Neural progenitor cell (in vitro differentiated cells): Measurements from ENCODE around the gene RNASE12. TPM values are rescaled to one million over a fixed set of nuclear protein-coding genes. Genes with fewer than 3 reads are reported as not detected.

Experiments
- DNase-seq: peaks from one replicate; pipeline ENCODE4 v3.0.0-alpha.2; 2016; ENCODE audit warnings: low spot score
- H2AFZ ChIP-seq: fragments of 200-600 bp; sonication (generic); replicated peaks from 2 replicates; pipeline ENCODE4 v1.6.1; 2016; ENCODE audit warnings: antibody characterized with exemption
- H3F3A ChIP-seq: fragments of 200-600 bp; sonication (generic); 2 replicates; pipeline ENCODE4 v1.6.1; 2016; ENCODE audit warnings: antibody characterized with exemption, low read depth
- H3K27ac ChIP-seq: fragments of 200-600 bp; sonication (generic); 2 replicates; pipeline ENCODE4 v1.5.1; 2016; ENCODE audit warnings: mild to moderate bottlenecking
- H3K27me3 ChIP-seq: fragments of 200-600 bp; sonication (generic); 2 replicates; pipeline ENCODE4 v1.6.1; 2016; ENCODE audit warnings: mild to moderate bottlenecking, moderate library complexity
- H3K36me3 ChIP-seq: fragments of 200-600 bp; sonication (generic); 2 replicates; pipeline ENCODE4 v1.5.1; 2016
- H3K4me1 ChIP-seq: fragments of 200-600 bp; sonication (generic); 2 replicates; pipeline ENCODE4 v1.6.1; 2016; ENCODE audit warnings: mixed run types
- H3K4me2 ChIP-seq: fragments of 200-600 bp; sonication (generic); 2 replicates; pipeline ENCODE4 v1.6.1; 2016
- H3K4me3 ChIP-seq: fragments of 200-600 bp; sonication (generic); 2 replicates; pipeline ENCODE4 v1.5.1; 2016
- H3K79me2 ChIP-seq: fragments of 200-600 bp; sonication (generic); 2 replicates; pipeline ENCODE4 v1.6.1; 2016; ENCODE audit warnings: low read depth
- H3K9ac ChIP-seq: fragments of 200-600 bp; sonication (generic); 2 replicates; pipeline ENCODE4 v1.6.1; 2016
- H3K9me3 ChIP-seq: fragments of 200-600 bp; sonication (generic); 2 replicates; pipeline ENCODE4 v1.5.1; 2016; ENCODE audit warnings: low read depth
- H4K20me1 ChIP-seq: fragments of 200-600 bp; sonication (generic); 2 replicates; pipeline ENCODE4 v1.6.1; 2016; ENCODE audit warnings: low read depth
- H3K27ac Mint-ChIP-seq: 3 replicates; pipeline ENCODE4 v1.8.0; 2021; ENCODE audit warnings: mixed read lengths
- H3K27me3 Mint-ChIP-seq: 2 replicates; pipeline ENCODE4 v1.8.0; 2022; ENCODE audit warnings: low read depth, mild to moderate bottlenecking, inconsistent platforms, moderate library complexity, mixed read lengths; ENCODE audit not compliant: insufficient read depth
- H3K36me3 Mint-ChIP-seq: 3 replicates; pipeline ENCODE4 v1.8.0; 2021; ENCODE audit warnings: mixed read lengths
- H3K4me1 Mint-ChIP-seq: 3 replicates; pipeline ENCODE4 v1.8.0; 2021; ENCODE audit warnings: mixed read lengths
- H3K4me3 Mint-ChIP-seq: 3 replicates; pipeline ENCODE4 v1.8.0; 2021; ENCODE audit warnings: mild to moderate bottlenecking, moderate library complexity, mixed read lengths
- H3K9me3 Mint-ChIP-seq: 3 replicates; pipeline ENCODE4 v1.8.0; 2020; ENCODE audit warnings: mixed read lengths
- CTCF ChIP-seq: fragments of 200-600 bp; sonication (generic); IDR thresholded peaks from 2 replicates; pipeline ENCODE4 v1.5.1; 2017; ENCODE audit warnings: antibody characterized with exemption, mild to moderate bottlenecking
- EZH2 ChIP-seq: fragments of 200-600 bp; sonication (generic); IDR thresholded peaks from 2 replicates; pipeline ENCODE4 v1.6.1; 2017; ENCODE audit warnings: antibody characterized with exemption, mild to moderate bottlenecking, moderate library complexity
- EZH2phosphoT487 ChIP-seq: fragments of 200-600 bp; sonication (generic); IDR thresholded peaks from 2 replicates; pipeline ENCODE4 v1.6.1; 2017; ENCODE audit warnings: antibody characterized with exemption
- total RNA-seq: library from RNA; depleted of rRNA; stranded (reverse); fragments of >200 nt; gene quantifications from 2 replicates; pipeline ENCODE4 v1.2.3, GENCODE V29; 2015; ENCODE audit warnings: low replicate concordance

RNASE12 gene
- total RNA-seq, 1 donor from 2014 or later = not detected

GRCh38 chr14:20551606-20552005, 39.6 kb downstream of the RNASE12 start:
- H3K4me3 Mint-ChIP-seq = no peak overlapping the region
- no peak overlapping the region for H3K27ac ChIP-seq
- no peak overlapping the region for H2AFZ ChIP-seq
- no peaks in the 10 kb centered on the region for H4K20me1 ChIP-seq
- H3K79me2 ChIP-seq = no peaks in the 10 kb centered on the region
- TF ChIP-seq EZH2phosphoT487 (no peak), CTCF (no peak), EZH2 (no peak)
- H3F3A ChIP-seq = no peaks in the 10 kb centered on the region
- no peak for DNase-seq
- H3K27me3 Mint-ChIP-seq = peaks cover 2% of the 10 kb centered on the region
- H3K36me3 Mint-ChIP-seq = no peaks in the 10 kb centered on the region
- H3K27me3 ChIP-seq = no peaks in the 10 kb centered on the region
- no peak overlapping the region for H3K27ac Mint-ChIP-seq
- H3K4me3 ChIP-seq = no peak overlapping the region
- H3K9ac ChIP-seq = no peak overlapping the region
- H3K9me3 Mint-ChIP-seq = no peaks in the 10 kb centered on the region
- H3K4me1 ChIP-seq = no peaks in the 10 kb centered on the region
- no peaks in the 10 kb centered on the region for H3K36me3 ChIP-seq
- no peaks in the 10 kb centered on the region for H3K9me3 ChIP-seq
- no peak overlapping the region for H3K4me2 ChIP-seq
- H3K4me1 Mint-ChIP-seq = no peaks in the 10 kb centered on the region

DNA sequence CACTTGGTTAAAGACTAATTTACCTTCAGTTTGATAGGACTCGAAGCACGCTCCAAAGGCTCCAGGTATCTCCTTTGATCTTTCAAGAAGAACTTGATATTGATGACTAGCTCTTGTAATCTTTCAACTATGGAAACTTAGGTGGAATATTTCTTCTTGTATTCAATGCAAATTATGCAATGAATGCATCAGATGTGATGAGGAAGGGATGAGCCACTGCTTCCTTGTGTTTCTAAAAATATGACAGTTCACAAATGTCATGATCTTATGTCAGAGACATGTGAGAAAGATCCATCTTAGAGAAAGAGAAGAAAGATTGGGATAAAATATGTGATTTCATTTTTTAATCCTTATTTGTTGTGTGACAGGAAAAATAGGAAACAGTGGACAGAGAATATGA, 40.2 kb downstream of the RNASE12 start:
- no peaks in the 10 kb centered on the region for H3K79me2 ChIP-seq
- H3F3A ChIP-seq = no peaks in the 10 kb centered on the region
- H3K9me3 ChIP-seq = no peaks in the 10 kb centered on the region
- no peak overlapping the region for H3K4me2 ChIP-seq
- H3K27me3 ChIP-seq = no peaks in the 10 kb centered on the region
- H3K27ac ChIP-seq = no peak overlapping the region
- H4K20me1 ChIP-seq = no peaks in the 10 kb centered on the region
- Mint-ChIP-seq H3K36me3 (no peaks in the 10 kb centered on the region), H3K4me1 (no peaks in the 10 kb centered on the region), H3K9me3 (no peaks in the 10 kb centered on the region), H3K27ac (no peak overlapping the region), H3K27me3 (peaks cover 2% of the 10 kb centered on the region), H3K4me3 (no peak overlapping the region)
- H3K9ac ChIP-seq = no peak overlapping the region
- no peak overlapping the region for H3K4me3 ChIP-seq
- DNase-seq = no peak
- no peaks in the 10 kb centered on the region for H3K4me1 ChIP-seq
- no peak overlapping the region for H2AFZ ChIP-seq
- H3K36me3 ChIP-seq = no peaks in the 10 kb centered on the region
- no peak for TF ChIP-seq EZH2phosphoT487
- no peak for TF ChIP-seq EZH2
- TF ChIP-seq CTCF = no peak

DNA sequence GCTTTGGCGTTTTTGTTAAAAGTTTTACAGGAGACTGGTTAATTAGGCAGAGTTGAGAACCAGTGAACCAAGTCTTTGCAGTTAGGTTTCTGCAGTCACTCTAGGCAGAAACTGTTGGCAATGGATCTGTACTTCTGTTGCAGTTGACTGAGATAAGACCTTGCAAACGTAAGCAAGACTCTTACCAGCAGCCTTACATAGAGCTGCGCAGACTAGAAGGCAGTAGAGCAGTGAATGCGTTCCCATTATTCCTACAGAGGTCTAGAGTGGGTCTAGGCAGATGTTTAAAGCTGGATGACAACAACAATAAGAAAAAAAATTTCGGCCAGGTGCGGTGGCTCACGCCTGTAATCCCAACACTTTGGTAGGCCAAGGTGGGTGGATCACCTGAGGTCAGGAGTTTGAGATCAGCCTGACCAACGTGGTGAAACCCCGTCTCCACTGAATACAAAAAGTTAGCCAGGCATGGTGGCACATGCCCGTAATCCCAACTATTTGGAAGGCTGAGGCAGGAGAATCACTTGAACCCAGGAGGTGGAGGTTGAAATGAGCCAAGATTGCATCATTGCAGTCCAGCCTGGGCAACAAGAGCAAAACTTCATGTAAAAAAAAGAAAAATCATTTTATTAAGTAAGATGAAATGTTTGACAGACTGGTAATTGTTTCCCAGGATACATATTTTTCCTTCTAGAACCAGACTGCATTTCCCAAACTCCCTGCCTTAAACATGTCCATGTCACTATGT, 42.6 kb downstream of the RNASE12 start:
- no peak overlapping the region for H3K27ac ChIP-seq
- no peaks in the 10 kb centered on the region for H3K4me1 ChIP-seq
- no peak for TF ChIP-seq EZH2phosphoT487
- H3K4me3 ChIP-seq = no peak overlapping the region
- H3F3A ChIP-seq = no peaks in the 10 kb centered on the region
- H3K79me2 ChIP-seq = no peaks in the 10 kb centered on the region
- no peak overlapping the region for H3K9ac ChIP-seq
- DNase-seq = no peak
- peaks cover 2% of the 10 kb centered on the region for H3K27me3 Mint-ChIP-seq
- H3K9me3 Mint-ChIP-seq = no peaks in the 10 kb centered on the region
- H3K4me3 Mint-ChIP-seq = no peak overlapping the region
- no peak overlapping the region for H2AFZ ChIP-seq
- H3K36me3 ChIP-seq = no peaks in the 10 kb centered on the region
- H3K4me2 ChIP-seq = no peak overlapping the region
- no peaks in the 10 kb centered on the region for H3K27me3 ChIP-seq
- no peaks in the 10 kb centered on the region for H3K36me3 Mint-ChIP-seq
- no peak overlapping the region for H3K27ac Mint-ChIP-seq
- no peaks in the 10 kb centered on the region for H4K20me1 ChIP-seq
- no peaks in the 10 kb centered on the region for H3K9me3 ChIP-seq
- no peaks in the 10 kb centered on the region for H3K4me1 Mint-ChIP-seq

DNA sequence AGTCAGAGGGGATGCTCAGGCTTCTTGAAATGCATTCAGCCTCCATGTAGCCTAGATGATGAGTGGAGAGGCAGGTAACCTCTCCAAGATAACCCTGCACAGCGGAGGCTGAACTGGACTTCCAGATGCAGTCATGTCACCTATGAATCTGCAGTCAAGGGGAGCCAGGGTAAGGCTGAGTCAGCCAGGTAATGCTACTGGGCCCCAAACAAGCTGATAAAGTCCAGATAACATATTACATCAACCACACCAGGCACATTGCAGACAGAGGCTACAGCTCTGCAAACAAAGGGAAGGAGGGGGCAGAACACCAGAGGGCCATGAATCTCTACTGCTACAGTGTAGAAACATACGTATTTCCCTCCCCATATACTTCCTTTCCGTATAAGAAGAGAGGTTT, 44.3 kb downstream of the RNASE12 start:
- H3K79me2 ChIP-seq = no peaks in the 10 kb centered on the region
- TF ChIP-seq EZH2phosphoT487 = no peak
- TF ChIP-seq CTCF = no peak
- TF ChIP-seq EZH2 = no peak
- no peak overlapping the region for H3K4me3 Mint-ChIP-seq
- no peak overlapping the region for H3K27ac ChIP-seq
- H3K4me1 Mint-ChIP-seq = no peaks in the 10 kb centered on the region
- DNase-seq = no peak
- no peaks in the 10 kb centered on the region for H3K36me3 ChIP-seq
- H3K36me3 Mint-ChIP-seq = no peaks in the 10 kb centered on the region
- H3F3A ChIP-seq = no peaks in the 10 kb centered on the region
- H3K9me3 Mint-ChIP-seq = no peaks in the 10 kb centered on the region
- H3K27me3 ChIP-seq = no peaks in the 10 kb centered on the region
- H4K20me1 ChIP-seq = no peaks in the 10 kb centered on the region
- no peak overlapping the region for H3K4me3 ChIP-seq
- no peaks in the 10 kb centered on the region for H3K9me3 ChIP-seq
- H3K4me1 ChIP-seq = no peaks in the 10 kb centered on the region
- H3K27ac Mint-ChIP-seq = no peak overlapping the region
- no peak overlapping the region for H3K4me2 ChIP-seq
- no peak overlapping the region for H3K9ac ChIP-seq
- no peak overlapping the region for H2AFZ ChIP-seq
- peaks cover 2% of the 10 kb centered on the region for H3K27me3 Mint-ChIP-seq
